Skeletal muscle satellite cell (primary cell): ENCODE data around the gene POLR3B.

ENCODE experiments used
- H3K27me3 ChIP-seq: 2 replicates; pipeline ENCODE4 v1.7.0; 2013; ENCODE audit warnings: low read length; ENCODE audit not compliant: control insufficient read depth, insufficient read depth
- H3K36me3 ChIP-seq: 2 replicates; pipeline ENCODE4 v1.7.0; 2013; ENCODE audit warnings: mild to moderate bottlenecking, control low read depth, low read length; ENCODE audit not compliant: insufficient read depth
- H3K4me1 ChIP-seq: 2 replicates; pipeline ENCODE4 v1.7.0; 2013; ENCODE audit warnings: low read length; ENCODE audit not compliant: control insufficient read depth, insufficient read depth
- H3K4me2 ChIP-seq: 2 replicates; pipeline ENCODE4 v1.7.0; 2013; ENCODE audit warnings: mild to moderate bottlenecking, low read length
- H3K4me3 ChIP-seq: 2 replicates; pipeline ENCODE4 v1.7.0; 2013; ENCODE audit warnings: low read length
- H3K9ac ChIP-seq: 2 replicates; pipeline ENCODE4 v1.7.0; 2013; ENCODE audit warnings: mild to moderate bottlenecking, low read depth, low read length, moderate library complexity
- H3K9me3 ChIP-seq: replicated peaks from 2 replicates; pipeline ENCODE4 v1.7.0; 2013; ENCODE audit warnings: mild to moderate bottlenecking, control low read depth, low read length

POLR3B gene

DNA sequence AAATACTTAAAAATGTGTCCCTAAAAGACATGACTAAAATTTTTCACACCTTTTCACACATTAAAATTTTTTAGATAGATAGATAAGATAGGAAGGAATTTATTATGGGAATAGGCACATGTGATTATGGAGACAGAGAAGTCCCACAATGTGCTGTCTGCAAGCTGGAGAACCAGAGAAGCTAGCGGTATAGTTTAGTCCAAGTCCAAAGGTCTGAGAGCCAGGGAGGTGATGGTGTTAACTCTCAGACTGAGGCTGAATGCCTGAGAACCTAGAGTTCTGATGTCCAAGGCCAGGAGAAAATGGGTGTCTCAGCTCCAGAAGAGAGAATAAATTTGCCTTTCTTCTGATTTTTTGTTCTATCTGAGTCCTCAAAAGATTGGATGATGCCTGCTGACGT is 65.7 kb downstream of the POLR3B start:
- Histone ChIP-seq H3K36me3 (peaks cover 2% of the 10 kb centered on the region), H3K9ac (no peak overlapping the region), H3K4me2 (no peak overlapping the region), H3K4me3 (no peak overlapping the region), H3K4me1 (peaks cover 11% of the 10 kb centered on the region), H3K9me3 (no peaks in the 10 kb centered on the region), H3K27me3 (no peaks in the 10 kb centered on the region)

DNA sequence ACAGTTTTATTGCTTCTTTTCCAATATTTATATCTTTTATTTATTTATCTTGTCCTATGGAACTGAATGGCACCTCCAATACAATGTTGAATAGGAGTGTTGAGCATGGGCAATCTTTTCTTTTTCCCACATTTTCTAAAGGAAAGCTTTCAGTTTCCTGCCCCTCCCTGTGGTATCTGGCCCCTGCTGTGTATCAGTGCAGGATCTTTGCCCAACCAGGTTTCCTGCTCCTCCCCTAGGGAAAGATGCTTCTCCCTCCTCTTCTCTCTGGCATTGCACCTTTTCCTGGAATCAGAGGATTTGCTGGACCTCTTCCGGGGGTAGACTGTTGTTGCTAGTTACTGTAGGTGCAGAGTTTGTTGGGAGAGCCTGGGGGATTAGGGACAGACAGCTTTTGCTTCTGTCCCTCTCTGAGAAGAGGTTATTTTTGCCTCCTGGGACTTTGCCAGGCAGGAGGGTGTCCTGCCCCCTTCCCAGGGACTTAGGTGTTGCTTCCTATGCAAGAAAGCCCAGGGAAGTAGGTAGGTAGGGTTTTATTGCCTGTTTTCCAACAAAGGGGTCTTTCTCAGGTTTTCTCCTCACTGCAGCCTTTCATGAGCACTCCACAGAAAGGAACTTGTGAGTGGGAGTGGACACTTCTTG is 67.6 kb downstream of the POLR3B start:
- Histone ChIP-seq H3K36me3 (peaks cover 3% of the 10 kb centered on the region), H3K4me3 (no peak overlapping the region), H3K4me1 (no peaks in the 10 kb centered on the region), H3K4me2 (no peak overlapping the region), H3K27me3 (no peaks in the 10 kb centered on the region), H3K9me3 (no peaks in the 10 kb centered on the region), H3K9ac (no peak overlapping the region)

DNA sequence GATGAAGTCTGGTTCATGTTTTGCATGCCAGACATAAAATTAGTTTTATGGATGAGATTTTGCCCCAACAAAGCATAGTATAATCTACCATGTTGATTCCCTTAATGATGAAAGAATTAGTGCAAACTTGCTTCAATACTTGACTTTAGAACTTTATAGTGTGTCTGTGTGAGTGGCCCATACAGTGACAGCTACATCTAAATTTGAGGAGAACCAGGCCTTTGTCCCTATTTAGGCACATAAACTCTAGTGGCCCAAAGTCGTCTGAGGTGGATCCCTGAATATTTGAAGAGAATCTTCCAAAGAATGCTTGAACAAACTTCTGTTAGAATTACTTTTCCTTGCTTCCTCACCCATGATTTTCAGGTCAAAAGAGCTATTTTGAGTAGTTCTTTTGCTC is 70.4 kb downstream of the POLR3B start:
- no peak overlapping the region for H3K4me3 ChIP-seq
- H3K4me2 ChIP-seq = no peak overlapping the region

DNA sequence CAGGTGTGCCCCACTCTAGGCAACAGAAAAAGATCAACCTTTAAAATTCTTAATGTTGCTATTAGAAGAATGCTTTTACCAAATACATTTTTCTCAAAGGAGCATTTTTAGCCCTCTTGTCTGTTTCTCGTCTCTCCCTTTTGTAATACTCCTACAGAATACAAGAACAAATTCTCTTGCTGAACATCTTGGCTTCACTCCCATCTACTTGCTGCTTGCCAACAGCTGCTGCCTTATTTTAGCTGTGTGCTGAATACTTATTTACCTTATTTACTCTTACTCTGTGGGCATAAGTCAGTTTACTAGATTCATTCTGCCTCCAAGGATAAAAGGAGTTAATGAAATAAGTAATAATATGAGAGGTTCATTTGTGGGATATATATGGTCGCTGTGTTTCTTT is 70.8 kb downstream of the POLR3B start:
- no peaks in the 10 kb centered on the region for H3K4me1 ChIP-seq
- H3K4me3 ChIP-seq = no peak overlapping the region
- H3K27me3 ChIP-seq = no peaks in the 10 kb centered on the region
- no peak overlapping the region for H3K4me2 ChIP-seq
- H3K36me3 ChIP-seq = peaks cover 7% of the 10 kb centered on the region
- H3K9me3 ChIP-seq = no peaks in the 10 kb centered on the region
- no peak overlapping the region for H3K9ac ChIP-seq

More for the DNA sequence above, 70.4 kb downstream of the POLR3B start:
- Histone ChIP-seq H3K4me1 (no peaks in the 10 kb centered on the region), H3K9ac (no peak overlapping the region), H3K27me3 (no peaks in the 10 kb centered on the region), H3K9me3 (no peaks in the 10 kb centered on the region), H3K36me3 (peaks cover 4% of the 10 kb centered on the region)

DNA sequence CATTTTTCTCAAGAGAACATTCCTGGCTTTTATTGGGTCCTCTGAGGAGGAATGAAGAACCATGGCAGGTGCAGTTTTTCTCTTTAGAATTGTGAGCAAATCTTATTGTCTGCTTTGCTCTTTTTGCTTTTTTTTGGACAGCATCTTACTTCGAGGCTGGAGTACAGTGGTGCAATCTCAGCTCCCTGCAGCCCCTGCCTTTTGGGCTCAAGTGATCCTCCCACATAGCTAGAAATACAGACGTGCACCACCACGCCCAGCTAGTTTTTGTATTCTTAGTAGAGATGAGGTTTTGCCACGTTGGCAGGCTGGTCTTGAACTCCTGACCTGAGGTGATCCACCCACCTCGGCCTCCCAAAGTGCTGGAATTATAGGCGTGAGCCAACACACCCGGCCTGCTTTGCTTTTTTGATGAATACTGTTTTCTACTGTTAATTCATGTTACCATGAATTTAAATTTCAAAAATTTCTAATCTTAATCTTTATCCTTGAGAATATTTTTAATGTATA is 71.5 kb downstream of the POLR3B start:
- Histone ChIP-seq H3K27me3 (no peaks in the 10 kb centered on the region), H3K4me1 (no peaks in the 10 kb centered on the region), H3K36me3 (peaks cover 13% of the 10 kb centered on the region)

DNA sequence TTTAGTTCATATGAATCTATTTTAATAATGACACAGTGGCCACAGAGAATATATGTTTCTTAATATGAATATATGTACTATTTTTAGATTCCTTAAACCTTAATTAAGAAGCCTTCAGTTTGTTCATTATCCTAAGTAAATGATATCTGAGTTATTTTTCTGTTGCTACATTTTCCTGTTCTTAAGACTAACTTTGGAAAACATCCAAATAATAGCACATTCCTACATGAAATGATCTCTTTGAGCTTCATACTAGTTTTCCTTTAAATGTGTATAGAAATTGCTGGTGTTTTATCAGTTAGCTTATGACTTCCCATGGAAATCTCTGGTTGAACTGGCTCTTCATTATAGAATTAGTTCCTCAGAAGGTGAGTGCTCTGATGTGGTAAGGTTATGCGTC is 72.1 kb downstream of the POLR3B start:
- Histone ChIP-seq H3K9ac (no peak overlapping the region), H3K27me3 (no peaks in the 10 kb centered on the region), H3K4me2 (no peak overlapping the region), H3K9me3 (no peaks in the 10 kb centered on the region), H3K4me1 (no peaks in the 10 kb centered on the region), H3K36me3 (peaks cover 13% of the 10 kb centered on the region), H3K4me3 (no peak overlapping the region)

More for the DNA sequence above, 71.5 kb downstream of the POLR3B start:
- no peak overlapping the region for H3K4me2 ChIP-seq
- no peak overlapping the region for H3K4me3 ChIP-seq
- H3K9ac ChIP-seq = no peak overlapping the region
- H3K9me3 ChIP-seq = no peaks in the 10 kb centered on the region

DNA sequence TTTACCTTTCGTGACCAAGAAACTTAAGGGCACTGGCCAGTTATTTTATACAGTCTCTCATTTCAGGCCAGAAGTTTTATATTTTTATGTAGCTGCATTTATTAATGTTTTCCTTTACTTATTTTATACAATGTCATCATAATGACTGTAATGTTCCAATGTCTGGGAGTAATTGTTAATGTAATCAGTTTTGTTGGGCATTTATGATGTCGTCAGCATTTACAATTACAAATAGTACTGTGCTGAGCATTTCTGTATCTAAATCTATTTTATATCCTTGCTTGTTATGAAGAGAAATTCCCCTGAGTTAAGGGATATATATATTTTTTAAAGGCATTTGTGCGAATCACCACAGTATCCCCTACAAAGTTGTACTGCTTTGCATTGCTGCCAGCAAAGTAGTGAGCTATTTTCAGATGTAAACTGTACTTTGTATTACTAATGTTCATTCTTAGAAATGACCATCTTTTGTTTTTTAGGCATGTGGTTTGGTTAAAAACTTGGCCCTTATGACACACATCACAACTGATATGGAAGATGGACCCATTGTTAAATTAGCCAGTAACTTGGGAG is 74.4 kb downstream of the POLR3B start:
- no peaks in the 10 kb centered on the region for H3K9me3 ChIP-seq
- no peak overlapping the region for H3K9ac ChIP-seq
- H3K4me1 ChIP-seq = no peaks in the 10 kb centered on the region
- no peak overlapping the region for H3K4me3 ChIP-seq
- H3K36me3 ChIP-seq = peaks cover 26% of the 10 kb centered on the region
- H3K4me2 ChIP-seq = no peak overlapping the region
- H3K27me3 ChIP-seq = no peaks in the 10 kb centered on the region

DNA sequence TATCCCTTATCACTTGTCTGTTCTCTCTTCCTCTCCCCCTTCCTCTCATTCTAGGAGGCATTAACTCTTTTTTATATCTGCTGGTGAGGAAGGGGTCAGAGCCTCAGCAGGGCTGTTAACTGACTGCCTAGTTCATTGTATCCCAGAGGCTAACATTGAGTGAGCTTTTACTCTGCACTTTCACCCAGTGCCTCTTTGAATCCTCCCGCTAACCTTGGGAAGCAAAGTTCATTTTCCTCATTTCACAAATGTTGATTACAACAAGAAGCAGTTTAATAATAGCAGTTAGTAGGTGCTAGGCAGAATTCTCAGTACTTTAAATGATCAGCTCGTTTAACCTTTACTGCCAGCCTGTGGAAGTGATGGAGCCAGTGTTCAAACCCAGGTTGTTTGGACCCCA is 75.5 kb downstream of the POLR3B start:
- H3K4me3 ChIP-seq = no peak overlapping the region
- H3K4me1 ChIP-seq = no peaks in the 10 kb centered on the region
- peaks cover 31% of the 10 kb centered on the region for H3K36me3 ChIP-seq
- no peaks in the 10 kb centered on the region for H3K27me3 ChIP-seq
- no peaks in the 10 kb centered on the region for H3K9me3 ChIP-seq
- H3K9ac ChIP-seq = no peak overlapping the region
- no peak overlapping the region for H3K4me2 ChIP-seq

DNA sequence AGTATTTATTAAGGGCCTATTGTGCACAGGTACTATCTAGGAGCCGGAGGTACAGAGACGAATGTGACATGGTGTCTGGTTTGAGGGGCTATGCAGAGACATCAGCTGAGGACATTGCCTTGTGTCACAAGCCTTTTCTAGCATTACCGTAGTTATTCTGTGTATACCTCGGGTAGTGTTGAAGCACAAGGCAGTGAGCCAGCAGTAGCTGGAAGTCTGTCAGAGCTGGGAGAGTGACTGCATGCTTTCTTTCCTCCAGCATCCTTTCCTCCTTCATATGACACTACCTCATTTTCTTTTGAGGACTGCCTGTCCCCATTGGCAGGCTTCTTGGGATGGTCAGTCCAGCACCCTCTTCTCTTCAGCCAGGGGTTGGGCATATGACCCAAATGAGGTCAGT is 77.0 kb downstream of the POLR3B start:
- Histone ChIP-seq H3K9me3 (no peaks in the 10 kb centered on the region), H3K36me3 (peaks cover 34% of the 10 kb centered on the region), H3K27me3 (no peaks in the 10 kb centered on the region), H3K9ac (no peak overlapping the region), H3K4me1 (no peaks in the 10 kb centered on the region), H3K4me2 (no peak overlapping the region), H3K4me3 (no peak overlapping the region)

DNA sequence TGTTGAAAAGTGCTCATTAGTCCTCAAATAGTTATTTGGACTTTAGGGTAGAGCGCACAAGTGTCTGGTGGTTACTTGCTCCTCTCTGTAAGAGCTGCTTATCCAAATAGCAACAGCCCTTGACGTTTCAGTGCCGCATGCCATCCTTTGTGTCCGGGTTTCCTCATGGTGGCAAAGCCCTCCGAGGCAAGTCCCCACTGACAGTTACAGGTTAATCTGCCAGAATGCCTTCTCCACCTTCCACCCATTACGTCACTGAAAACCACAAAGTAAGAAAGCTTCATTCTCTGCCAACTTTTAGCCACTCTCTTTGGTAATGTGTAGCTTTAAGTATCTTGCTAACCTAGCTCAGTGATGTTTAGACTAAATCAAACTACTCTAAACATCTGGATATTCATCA is 78.6 kb downstream of the POLR3B start:
- Histone ChIP-seq H3K9me3 (no peaks in the 10 kb centered on the region), H3K4me3 (no peak overlapping the region), H3K4me2 (no peak overlapping the region), H3K9ac (no peak overlapping the region), H3K4me1 (no peaks in the 10 kb centered on the region), H3K27me3 (no peaks in the 10 kb centered on the region), H3K36me3 (peaks cover 35% of the 10 kb centered on the region)

DNA sequence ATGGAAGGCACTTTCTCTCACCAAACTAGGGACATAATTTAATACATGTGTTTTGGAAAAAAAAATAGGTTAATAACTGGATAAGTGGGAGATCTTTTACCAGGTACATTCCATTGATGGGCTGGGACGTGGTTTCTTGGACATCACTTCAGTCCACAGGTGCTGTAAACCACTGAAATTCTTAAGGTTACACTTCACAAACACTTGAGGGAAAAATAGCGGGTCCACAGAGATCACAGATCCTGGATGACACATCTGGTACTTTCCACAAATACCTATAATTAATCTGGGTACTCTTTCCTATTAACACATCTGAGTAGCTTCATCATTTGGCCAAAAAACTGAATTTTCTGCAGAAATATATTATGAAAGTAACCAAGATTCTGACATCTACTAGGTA is 85.0 kb downstream of the POLR3B start:
- Histone ChIP-seq H3K36me3 (peaks cover 17% of the 10 kb centered on the region), H3K9me3 (no peaks in the 10 kb centered on the region), H3K27me3 (no peaks in the 10 kb centered on the region), H3K9ac (no peak overlapping the region), H3K4me2 (no peak overlapping the region), H3K4me1 (no peaks in the 10 kb centered on the region), H3K4me3 (no peak overlapping the region)

DNA sequence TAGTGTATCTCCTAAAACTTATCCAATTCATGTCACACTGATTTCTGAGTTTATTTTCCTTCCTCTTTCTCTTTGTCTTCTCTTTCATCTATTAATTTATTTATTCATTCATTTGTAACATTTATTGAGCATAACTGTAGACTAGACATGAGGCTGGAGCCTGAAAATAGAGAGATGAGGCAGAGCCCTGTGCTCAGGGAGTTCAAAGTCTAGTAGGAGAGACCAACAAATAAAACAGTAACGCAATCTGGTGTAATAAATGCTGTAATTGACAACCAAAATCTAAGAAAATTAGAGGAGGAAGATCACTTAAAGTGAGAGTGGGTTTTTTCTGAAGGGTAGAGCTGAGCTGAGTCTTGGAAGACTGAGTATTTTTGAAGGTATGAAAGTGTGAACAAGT is 87.5 kb downstream of the POLR3B start:
- H3K4me3 ChIP-seq = no peak overlapping the region
- no peak overlapping the region for H3K4me2 ChIP-seq
- H3K4me1 ChIP-seq = no peaks in the 10 kb centered on the region
- no peaks in the 10 kb centered on the region for H3K9me3 ChIP-seq
- H3K36me3 ChIP-seq = peaks cover 17% of the 10 kb centered on the region
- H3K9ac ChIP-seq = no peak overlapping the region
- H3K27me3 ChIP-seq = no peaks in the 10 kb centered on the region
